GM12801 (cell line): Measurements from ENCODE around the gene USE1.

Experiments
- TF ChIP-seq, protein P1 (sequence below): IDR thresholded peaks from one replicate; pipeline ENCODE4 v1.5.1; 2011; ENCODE audit warnings: control low read depth; ENCODE audit not compliant: insufficient read length; ENCODE audit errors: extremely low read depth

Gene USE1, protein sequence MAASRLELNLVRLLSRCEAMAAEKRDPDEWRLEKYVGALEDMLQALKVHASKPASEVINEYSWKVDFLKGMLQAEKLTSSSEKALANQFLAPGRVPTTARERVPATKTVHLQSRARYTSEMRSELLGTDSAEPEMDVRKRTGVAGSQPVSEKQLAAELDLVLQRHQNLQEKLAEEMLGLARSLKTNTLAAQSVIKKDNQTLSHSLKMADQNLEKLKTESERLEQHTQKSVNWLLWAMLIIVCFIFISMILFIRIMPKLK

DNA sequence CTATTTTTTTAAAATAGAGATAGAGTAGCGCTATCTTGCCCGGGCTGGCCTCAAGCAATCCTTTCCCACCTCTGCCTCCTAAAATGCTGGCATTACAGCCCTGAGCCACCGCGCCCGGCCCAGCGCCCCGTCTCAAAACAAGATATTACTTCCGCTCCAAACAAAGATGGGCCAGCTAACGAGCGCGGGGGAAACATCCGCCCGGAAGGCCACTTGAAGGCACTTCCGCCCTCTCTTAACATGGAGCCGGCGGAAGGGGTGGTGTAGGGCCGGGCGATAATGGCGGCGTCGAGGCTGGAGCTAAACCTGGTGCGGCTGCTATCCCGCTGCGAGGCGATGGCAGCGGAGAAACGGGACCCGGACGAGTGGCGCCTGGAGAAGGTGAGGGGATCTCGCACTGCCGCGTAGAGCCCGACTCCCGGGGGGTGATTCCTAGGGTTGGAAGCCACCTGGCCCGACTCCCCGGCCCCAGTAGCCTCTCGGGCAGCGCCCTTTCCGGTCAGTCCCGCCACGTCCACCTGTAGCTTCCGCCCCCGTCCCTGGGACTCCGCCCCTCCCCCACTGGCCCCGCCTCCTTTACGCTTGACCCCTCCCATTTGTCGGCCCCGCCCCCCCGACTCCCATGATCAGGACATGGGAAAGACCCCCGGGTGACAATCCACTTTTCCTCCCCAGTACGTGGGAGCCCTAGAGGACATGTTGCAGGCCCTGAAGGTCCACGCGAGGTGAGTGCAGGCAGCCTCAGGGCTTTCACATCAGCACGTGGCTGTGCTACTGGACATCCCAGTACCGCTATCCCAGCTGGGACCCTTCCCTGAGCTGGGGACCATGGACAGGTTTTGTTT, at the start of gene USE1:
Gene USE1, plus strand, starts transcription at position 231 of the 845 bp plus-strand sequence. Its CDS starts 49 bp downstream, at position 280.
- TF ChIP-seq, protein P1, sequence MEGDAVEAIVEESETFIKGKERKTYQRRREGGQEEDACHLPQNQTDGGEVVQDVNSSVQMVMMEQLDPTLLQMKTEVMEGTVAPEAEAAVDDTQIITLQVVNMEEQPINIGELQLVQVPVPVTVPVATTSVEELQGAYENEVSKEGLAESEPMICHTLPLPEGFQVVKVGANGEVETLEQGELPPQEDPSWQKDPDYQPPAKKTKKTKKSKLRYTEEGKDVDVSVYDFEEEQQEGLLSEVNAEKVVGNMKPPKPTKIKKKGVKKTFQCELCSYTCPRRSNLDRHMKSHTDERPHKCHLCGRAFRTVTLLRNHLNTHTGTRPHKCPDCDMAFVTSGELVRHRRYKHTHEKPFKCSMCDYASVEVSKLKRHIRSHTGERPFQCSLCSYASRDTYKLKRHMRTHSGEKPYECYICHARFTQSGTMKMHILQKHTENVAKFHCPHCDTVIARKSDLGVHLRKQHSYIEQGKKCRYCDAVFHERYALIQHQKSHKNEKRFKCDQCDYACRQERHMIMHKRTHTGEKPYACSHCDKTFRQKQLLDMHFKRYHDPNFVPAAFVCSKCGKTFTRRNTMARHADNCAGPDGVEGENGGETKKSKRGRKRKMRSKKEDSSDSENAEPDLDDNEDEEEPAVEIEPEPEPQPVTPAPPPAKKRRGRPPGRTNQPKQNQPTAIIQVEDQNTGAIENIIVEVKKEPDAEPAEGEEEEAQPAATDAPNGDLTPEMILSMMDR = no peak

DNA sequence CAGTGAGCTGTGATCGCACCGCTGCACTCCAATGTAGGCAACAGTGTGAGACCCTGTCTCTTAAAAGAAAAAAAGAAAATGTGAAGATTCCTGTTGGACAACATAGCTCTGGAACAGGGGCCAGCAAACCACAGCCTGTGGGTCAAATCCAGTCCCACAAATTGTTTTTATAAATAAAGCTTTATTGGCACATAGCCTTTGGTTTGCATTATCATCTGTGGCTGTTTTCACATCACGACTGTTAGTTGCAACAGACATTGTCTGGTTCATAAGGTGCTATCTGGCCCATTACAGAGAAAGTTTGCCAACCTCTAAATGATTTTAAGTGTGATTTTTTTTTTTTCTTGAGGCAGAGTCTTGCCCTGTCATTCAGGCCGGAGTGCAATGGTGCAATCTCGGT, 49.4 kb upstream of the USE1 start:
- TF ChIP-seq, protein P1 = no peak

DNA sequence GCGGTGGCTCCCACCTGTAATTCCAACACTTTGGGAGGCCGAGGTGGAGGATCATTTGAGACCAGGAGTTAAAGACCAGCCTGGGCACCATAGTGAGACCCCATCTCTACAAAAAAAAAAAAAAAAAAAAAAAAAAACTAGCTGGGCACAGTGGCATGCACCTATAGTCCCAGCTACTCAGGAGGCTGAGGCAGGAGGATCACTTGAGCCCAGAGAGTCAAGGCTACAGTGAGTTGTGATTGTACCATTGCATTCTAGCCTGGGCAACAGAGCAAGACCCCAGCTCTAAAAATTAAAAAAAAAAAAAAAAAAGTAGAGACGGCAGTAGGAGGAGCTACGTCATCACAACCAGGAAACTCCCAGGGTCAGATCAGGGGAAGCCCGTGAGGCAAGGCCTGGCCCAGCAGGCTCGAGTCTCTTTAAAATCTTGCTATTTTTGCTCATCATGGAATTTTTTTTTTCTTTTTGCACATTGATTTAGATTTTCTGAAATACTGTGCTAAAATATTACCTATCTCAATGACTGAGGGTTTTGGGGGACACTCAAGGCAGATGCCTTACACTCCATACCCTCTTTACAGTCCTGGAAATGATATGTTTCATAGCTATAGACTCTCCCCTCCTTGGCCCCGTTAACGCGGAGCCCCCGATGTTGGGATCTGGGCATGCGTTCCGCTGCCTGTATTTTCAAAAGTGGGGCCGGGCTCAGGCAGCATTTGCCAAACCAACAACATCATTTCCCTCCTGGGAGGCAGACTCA, 44.4 kb upstream of the USE1 start:
- TF ChIP-seq, protein P1 = no peak

DNA sequence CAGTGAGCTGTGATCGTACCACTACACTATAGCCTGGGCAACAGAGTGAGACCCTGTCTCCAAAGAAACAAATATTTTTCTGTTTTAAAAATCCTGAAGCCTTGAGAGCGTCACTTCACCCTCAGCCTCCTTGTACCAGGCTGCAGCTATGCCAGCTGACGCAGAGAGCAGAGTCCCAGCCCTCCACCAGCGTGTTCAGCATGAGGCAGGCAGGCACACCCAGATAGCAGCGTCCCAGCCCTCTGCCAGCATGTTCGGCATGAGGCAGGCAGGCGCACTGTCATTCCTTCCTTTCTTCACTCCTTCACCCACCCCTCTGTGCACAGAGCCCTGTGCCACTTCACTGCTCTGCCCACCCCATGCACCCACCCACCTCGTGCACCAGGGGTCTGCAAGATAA, 43.3 kb upstream of the USE1 start:
- TF ChIP-seq, protein P1 = no peak

DNA sequence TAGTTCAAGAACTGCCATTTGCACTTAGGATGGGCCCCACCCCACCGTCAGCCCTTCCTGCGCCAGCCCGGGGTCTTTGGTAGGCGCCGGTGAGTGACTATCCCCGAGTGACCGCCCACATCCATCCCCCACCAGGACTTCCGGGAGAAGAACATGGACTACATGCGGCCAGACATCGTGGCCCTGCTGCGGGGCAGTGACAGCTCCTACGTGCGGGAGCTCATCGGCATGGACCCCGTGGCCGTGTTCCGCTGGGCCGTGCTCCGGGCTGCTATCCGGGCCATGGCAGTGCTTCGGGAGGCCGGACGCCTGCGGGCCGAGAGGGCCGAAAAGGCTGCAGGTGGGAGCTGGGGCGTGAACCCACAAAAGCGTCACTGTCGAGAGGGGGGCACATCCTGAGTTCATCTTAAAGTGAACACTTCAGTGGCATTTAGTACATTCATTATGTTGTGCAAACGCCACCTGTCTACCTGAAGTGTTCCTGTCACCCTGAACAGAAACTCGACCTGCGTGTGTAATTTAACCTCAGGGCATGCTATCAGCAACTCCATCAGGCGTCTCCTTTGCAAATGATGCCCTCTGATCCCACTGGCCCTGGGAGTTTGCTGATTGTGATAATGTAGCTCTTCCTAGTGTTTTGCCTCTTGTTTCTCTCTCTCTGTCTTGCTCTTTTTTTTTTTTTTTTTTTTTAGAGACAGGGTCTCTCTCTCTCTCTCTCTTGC, 42.4 kb upstream of the USE1 start:
- TF ChIP-seq, protein P1 = no peak

DNA sequence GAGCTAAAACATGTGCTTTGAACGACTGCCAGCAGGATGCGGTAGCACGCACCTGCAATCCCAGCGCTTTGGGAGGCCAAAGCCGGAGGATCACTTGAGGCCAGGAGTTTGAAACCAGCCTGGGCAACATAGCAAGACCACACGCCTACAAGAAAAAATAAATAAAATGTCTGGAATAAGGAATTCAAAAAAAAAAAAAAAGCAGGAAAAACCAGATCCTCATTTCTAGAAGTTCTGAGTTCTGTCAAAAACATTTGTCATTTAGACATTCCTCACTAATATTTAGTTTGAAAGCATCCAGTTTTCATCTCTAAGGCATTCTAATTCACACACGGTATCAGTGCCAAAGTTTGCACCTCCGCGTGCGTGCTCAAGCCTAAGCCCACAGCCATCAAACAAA, 36.9 kb upstream of the USE1 start:
- TF ChIP-seq, protein P1 = no peak
